Islet of Langerhans (tissue), 1 donor: ENCODE measurements around the gene FOXP2.

Source experiments
- FAIRE-seq: peaks from one replicate; lab custom pipeline; 2011; peaks lifted over from hg19 to GRCh38; lab: Jason Lieb, UNC

The FOXP2 gene

DNA sequence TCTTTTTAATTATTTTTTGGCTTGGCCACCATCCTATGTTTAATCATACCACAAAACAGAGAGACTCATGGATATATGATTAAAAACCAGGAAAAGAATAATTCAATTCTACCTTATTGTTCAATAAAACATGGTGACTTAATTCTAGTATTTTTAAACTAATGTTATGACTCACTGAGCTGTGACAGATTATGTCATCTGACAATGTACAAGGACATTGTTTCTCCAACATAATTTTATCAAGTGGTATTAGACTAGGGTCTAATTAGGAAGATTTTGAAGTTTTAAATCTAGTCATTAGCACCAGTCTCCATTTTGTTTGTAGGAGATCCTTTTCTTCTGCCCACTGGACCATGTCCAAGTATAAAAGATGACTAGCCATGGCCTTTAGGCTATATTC lies 307.9 kb downstream of the FOXP2 start:
- FAIRE-seq = no peak

DNA sequence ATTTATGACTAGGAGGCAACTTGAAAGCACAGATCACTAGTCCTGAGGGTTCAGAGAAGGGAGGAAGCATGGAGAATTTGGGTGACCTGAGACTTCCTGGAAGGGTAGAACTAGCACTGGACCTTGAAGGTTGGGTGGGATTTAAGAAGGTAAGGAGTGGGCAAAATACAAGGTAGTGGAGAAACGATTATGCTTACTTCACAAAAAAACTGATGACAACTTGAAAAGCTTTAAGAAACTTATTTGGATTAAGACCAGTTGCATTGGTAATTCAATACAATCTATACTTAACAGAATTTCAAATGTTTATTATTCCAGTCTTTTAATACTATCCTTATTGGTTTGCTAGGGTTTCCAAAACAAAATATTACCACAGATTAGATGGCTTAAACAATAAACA lies 308.7 kb downstream of the FOXP2 start:
- FAIRE-seq = no peak

DNA sequence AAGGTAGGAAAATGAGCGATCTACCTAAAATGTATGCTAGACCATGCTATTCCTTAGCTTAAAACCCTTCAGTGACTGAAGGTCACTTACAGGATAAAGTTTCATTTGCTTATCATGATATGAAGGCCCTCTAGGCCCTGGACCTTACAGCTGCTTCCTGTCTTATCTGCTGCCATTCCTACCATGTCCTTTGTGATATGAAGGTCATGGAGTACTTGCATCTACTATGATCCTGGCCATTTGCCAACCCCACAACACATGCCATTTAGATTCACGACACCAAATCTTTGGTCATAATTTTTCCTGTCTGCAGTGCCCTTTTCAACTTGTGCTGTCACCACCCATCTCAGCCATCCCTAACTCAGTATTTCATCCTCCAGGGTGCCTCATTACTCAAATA lies 325.5 kb downstream of the FOXP2 start:
- no peak for FAIRE-seq

DNA sequence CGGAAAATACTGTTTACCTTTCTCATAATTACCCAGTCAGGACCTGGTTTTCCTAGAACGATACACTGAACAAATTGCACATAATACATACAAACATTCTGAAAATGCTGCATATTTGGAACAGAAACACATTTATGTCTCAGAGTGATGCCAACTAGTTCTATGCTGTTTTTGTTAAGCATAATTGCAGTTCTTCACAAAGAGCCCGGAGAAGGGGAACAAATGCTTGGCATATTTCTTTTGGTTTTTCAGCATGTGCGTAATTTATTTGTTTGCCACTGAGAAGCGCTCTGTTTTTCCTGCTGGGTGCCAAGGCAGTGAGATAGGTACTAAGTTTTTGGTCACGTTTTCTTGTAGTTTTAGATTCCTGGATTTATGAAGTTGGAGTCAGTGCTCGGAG lies 326.3 kb downstream of the FOXP2 start:
- FAIRE-seq = no peak

DNA sequence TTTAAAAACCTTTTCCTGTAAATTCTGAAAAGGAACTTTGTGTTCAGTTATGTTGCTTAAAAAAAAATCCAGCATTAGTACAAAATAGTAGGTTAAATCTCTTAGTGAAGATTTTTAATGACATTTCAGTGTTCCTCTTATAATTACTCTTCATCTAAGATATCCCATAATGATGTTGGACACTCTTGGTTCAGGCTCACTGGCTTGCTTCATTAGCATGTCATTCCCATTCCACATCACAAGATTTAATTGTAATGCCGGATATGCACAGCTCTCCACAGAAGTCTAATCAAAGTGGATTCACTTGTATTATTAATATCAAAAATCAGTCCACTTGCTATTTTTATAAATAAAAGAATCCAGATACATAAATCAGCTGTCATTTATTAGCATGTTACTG lies 327.3 kb downstream of the FOXP2 start:
- no peak for FAIRE-seq
